Right lobe of liver (tissue), 4 donors: ENCODE measurements around the gene EMX1.

Source experiments
- CTCF ChIP-seq, 4 donors: fragments of 200-600 bp in 3 of 4; fragments of 450-650 bp in 1 of 4; IDR thresholded peaks; one replicate each; pipeline versions ENCODE4 v1.5.1 to v1.8.0; 2016 to 2022; ENCODE audit warnings: antibody characterized with exemption in 4 of 4, mild to moderate bottlenecking in 2 of 4
- POLR2A ChIP-seq: fragments of 450-650 bp; IDR thresholded peaks from one replicate; pipeline ENCODE4 v1.6.1; 2017; ENCODE audit warnings: antibody characterized with exemption, mild to moderate bottlenecking
- donor health status: DM: no; HTN: no; CAD: no.
- donor health status: DM: no; HTN: no; CAD: no.
- donor health status: DM: no; HTN: yes; CAD: no.

- TF ChIP-seq CTCF (IDR thresholded peaks at IDR 0.05) (no peak), POLR2A (no peak)
Measured at GRCh38 chr2:72921853-72922252, 4.5 kb downstream of the EMX1 start.
